ES-I3 (cell line): Measurements from ENCODE around the gene EIF2AK3.

Source experiments
- H3K36me3 ChIP-seq: 2 replicates; pipeline ENCODE4 v1.6.1; 2013; ENCODE audit warnings: mild to moderate bottlenecking, low read length, control low read depth, moderate library complexity; ENCODE audit not compliant: insufficient read depth
- H3K4me1 ChIP-seq: 2 replicates; pipeline ENCODE4 v1.6.1; 2013; ENCODE audit warnings: mild to moderate bottlenecking, control low read depth, low read length; ENCODE audit not compliant: insufficient read depth
- H3K9ac ChIP-seq: 2 replicates; pipeline ENCODE4 v1.6.1; 2013; ENCODE audit warnings: low read depth, mild to moderate bottlenecking, low read length, moderate library complexity
- H3K9me3 ChIP-seq: 2 replicates; pipeline ENCODE4 v1.6.1; 2013; ENCODE audit warnings: mild to moderate bottlenecking, low read length, moderate library complexity; ENCODE audit not compliant: control insufficient read depth, insufficient read depth

EIF2AK3 gene

DNA sequence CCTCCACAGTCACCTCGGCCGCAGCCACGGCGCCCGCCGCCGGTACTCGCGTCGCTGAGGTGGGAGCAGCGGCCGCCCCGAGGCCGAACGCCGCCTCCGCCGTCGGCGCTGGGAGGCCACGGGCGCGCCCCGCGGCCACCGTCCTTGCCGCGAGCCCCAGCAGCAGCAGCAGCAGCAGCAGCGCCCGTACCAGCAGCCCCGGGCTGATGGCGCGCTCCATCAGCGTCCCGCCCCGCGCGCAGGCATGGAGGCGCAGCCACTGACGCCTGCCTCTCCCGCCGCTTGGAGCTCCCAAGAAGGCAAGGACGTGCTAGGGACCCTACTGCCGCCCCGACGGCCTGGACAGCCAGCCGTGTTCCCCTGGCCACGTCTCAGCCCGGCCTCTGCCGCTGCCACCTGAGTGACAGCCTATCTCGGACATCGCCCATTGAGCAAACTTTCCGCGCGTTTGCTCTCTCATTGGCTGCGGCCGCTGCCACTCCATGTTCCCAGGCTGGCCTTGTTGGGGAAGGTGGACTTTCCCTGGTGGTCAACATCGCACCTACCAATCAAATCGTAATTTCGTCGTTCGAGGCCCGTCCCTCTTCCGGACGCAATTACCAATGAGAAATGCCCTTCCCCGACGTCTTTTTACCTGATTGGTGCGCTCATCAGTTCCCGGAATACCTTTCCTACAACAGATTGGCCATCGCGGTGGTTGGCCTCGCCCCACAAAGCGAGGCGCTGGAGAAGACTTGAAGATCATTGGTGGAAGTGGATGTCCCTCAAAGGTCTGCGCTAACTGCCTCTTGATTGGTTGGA is at the start of gene EIF2AK3:
Gene EIF2AK3, minus strand, starts transcription at position 410 of the 801 bp plus-strand sequence. Its CDS starts 190 bp downstream, at position 220.
- H3K9me3 ChIP-seq, result no peaks in the 10 kb centered on the region
- H3K36me3 ChIP-seq, result no peaks in the 10 kb centered on the region
- H3K4me1 ChIP-seq, result peaks cover 48% of the 10 kb centered on the region
- peak within 1 kb of the TSS; percentile 82 for H3K9ac ChIP-seq

DNA sequence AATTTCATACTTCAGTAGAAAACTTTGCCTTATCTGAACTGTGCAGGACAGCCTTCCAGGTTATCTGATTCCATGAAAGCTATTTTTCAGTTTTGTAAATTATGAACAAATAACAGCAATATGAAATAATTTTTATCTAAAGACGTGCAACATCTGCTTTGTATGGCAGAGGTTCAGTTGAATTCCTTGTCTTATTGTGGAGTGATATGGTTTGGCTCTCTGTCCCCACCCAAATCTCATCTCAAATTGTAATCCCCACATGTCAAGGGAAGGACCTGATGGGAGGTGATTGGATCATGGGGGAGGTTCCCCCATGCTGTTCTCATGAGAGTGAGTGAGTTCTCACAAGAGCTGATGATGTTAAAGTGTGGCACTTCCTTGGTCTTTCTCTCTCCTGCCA is 46.1 kb upstream of the EIF2AK3 start:
- Histone ChIP-seq H3K4me1 (no peaks in the 10 kb centered on the region), H3K9ac (no peak overlapping the region), H3K36me3 (no peaks in the 10 kb centered on the region), H3K9me3 (no peaks in the 10 kb centered on the region)

GRCh38 chr2:88671786-88672427 is 44.6 kb upstream of the EIF2AK3 start:
- Histone ChIP-seq H3K4me1 (peaks cover under 1% of the 10 kb centered on the region; the same call in 1 of the 2 replicates), H3K36me3 (no peaks in the 10 kb centered on the region), H3K9me3 (no peaks in the 10 kb centered on the region), H3K9ac (no peak overlapping the region)

DNA sequence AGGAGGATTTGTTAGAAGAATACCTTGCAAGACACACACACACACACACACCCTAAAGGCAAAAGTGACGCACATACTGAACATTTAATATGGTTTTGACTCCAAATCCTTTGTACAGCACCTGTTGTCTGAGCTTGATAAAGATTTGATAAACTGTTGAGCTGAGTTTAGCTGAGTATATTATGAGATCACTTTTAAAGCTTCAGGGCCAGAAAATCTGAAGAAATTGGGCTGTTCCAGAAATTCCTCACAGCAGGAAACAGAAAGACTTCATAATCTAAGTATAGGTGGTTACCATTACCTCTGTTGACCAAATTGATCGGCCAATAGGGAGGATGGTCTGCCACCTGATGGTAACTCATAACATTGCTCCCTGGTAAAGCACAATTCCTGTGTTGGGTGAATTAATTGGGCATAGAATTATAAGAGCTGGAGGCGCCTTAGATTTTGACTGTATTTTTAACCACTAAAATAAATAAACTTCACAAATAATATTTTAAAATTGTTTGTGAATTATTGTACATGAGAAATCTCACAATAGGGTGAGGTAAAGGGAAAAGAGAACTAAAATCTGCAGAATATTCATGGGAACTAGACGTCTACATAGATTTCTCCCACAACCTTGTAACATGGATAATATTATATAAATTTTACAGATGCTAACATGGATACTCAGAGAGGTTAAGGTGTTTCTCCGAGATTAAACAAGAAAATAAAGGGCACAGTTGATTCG is 42.4 kb upstream of the EIF2AK3 start:
- no peaks in the 10 kb centered on the region for H3K36me3 ChIP-seq
- H3K4me1 ChIP-seq, result peaks cover 7% of the 10 kb centered on the region; the same call in 1 of the 2 replicates
- H3K9me3 ChIP-seq, result no peaks in the 10 kb centered on the region
- H3K9ac ChIP-seq, result no peak overlapping the region

DNA sequence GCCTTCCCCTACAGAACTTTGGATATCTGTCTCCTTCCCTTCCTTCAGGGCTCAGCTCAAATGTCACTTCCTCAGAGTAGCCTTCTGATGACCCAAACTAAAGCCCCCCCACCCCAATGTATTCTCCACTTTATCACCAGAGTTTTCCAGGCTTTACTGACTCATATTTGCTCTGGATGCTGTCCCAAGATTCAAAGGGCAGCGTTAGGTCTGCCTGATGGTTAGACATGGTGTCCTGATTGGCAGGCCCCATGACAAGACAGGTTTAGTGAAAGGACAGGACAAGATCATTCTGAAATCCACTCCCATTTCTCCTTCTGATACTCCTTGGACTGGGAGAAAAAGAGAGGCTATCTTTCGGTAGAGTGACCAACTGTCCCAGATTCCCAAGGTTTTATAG is 41.6 kb upstream of the EIF2AK3 start:
- Histone ChIP-seq H3K36me3 (no peaks in the 10 kb centered on the region), H3K4me1 (peaks cover 7% of the 10 kb centered on the region; the same call in 1 of the 2 replicates), H3K9ac (no peak overlapping the region), H3K9me3 (0 out of 2 replicates have a peak, but pooled peaks cover 2% of the 10 kb centered on the region)

DNA sequence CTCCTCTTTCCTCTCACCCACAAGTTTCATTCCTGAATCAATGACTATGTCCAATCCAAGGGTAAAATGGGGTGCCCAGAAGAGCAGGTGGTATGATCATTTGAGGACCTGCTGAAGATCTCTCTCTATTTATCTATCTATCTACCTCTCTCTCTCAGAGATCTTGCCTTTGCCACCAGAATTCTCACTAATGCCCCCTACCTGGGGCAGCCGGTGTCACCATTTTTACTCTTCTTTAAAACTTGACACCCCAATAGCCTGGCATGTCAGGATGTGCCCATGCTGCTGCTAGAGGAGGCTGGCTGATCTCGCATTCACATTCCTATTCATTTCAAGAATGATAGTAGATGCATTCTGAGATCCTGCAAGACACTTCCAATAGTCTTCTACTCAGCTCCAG is 40.0 kb upstream of the EIF2AK3 start:
- Histone ChIP-seq H3K9me3 (0 out of 2 replicates have a peak, but pooled peaks cover 2% of the 10 kb centered on the region), H3K4me1 (peaks cover 7% of the 10 kb centered on the region; the same call in 1 of the 2 replicates), H3K36me3 (no peaks in the 10 kb centered on the region), H3K9ac (no peak overlapping the region)

GRCh38 chr2:88666576-88666975 is 39.3 kb upstream of the EIF2AK3 start:
- Histone ChIP-seq H3K4me1 (peaks cover 7% of the 10 kb centered on the region; the same call in 1 of the 2 replicates), H3K9ac (no peak overlapping the region), H3K9me3 (0 out of 2 replicates have a peak, but pooled peaks cover 2% of the 10 kb centered on the region), H3K36me3 (no peaks in the 10 kb centered on the region)

- Histone ChIP-seq H3K36me3 (0 out of 2 replicates have a peak, but pooled peaks cover 4% of the 10 kb centered on the region), H3K9me3 (0 out of 2 replicates have a peak, but pooled peaks cover 2% of the 10 kb centered on the region), H3K4me1 (peaks cover 29% of the 10 kb centered on the region), H3K9ac (no peak overlapping the region)
Measured at GRCh38 chr2:88660622-88661021, 33.4 kb upstream of the EIF2AK3 start.

- Histone ChIP-seq H3K9ac (peak overlapping the region; percentile 1; the same call in 1 of the 2 replicates), H3K36me3 (0 out of 2 replicates have a peak, but pooled peaks cover 4% of the 10 kb centered on the region), H3K4me1 (peaks cover 29% of the 10 kb centered on the region), H3K9me3 (0 out of 2 replicates have a peak, but pooled peaks cover 2% of the 10 kb centered on the region)
Measured at GRCh38 chr2:88659538-88659915, 32.3 kb upstream of the EIF2AK3 start.

DNA sequence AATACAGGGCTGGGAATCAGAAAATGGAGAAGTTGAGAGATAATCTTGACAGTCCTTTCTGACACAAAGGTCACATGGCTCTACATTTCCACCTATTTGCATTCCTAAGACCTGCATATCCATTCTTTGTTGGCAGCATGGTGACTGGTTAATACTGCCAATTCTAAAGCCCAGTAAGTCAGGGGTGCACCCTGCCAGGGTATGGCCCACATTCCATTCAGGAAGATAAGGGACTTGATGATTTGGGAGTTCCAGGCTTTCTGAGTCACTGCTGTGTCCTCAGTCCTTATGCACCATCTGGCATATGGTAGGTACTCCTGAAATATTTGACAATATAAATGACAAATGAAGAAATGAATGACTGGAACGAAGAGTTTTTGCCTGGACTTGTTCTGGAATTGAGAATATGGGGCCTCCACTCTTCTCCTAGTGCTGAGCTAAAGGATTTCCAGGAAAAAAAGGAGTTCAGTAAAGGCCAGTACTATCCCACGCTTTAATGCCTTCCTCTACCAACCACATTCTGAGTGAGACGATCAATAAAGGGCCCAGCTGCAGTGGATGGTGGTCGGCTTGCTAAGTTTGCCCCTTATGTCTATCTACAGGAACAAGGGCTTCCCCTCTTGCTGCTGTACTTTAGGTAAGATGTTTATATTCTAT is 31.7 kb upstream of the EIF2AK3 start:
- Histone ChIP-seq H3K9ac (0 out of 2 replicates have a peak overlapping the region, but pooled peaks have one; percentile 1), H3K4me1 (peaks cover 29% of the 10 kb centered on the region), H3K36me3 (0 out of 2 replicates have a peak, but pooled peaks cover 4% of the 10 kb centered on the region), H3K9me3 (0 out of 2 replicates have a peak, but pooled peaks cover under 1% of the 10 kb centered on the region)

- H3K36me3 ChIP-seq, result 0 out of 2 replicates have a peak, but pooled peaks cover 4% of the 10 kb centered on the region
- no peak overlapping the region for H3K9ac ChIP-seq
- H3K4me1 ChIP-seq, result peaks cover 29% of the 10 kb centered on the region
- no peaks in the 10 kb centered on the region for H3K9me3 ChIP-seq
Measured at GRCh38 chr2:88658326-88658725, 31.1 kb upstream of the EIF2AK3 start.

GRCh38 chr2:88657131-88657530 is 29.9 kb upstream of the EIF2AK3 start:
- H3K36me3 ChIP-seq, result 0 out of 2 replicates have a peak, but pooled peaks cover 4% of the 10 kb centered on the region
- H3K4me1 ChIP-seq, result peaks cover 29% of the 10 kb centered on the region
- no peaks in the 10 kb centered on the region for H3K9me3 ChIP-seq
- H3K9ac ChIP-seq, result no peak overlapping the region

- no peak overlapping the region for H3K9ac ChIP-seq
- 0 out of 2 replicates have a peak, but pooled peaks cover 4% of the 10 kb centered on the region for H3K36me3 ChIP-seq
- H3K4me1 ChIP-seq, result peaks cover 29% of the 10 kb centered on the region
Measured at GRCh38 chr2:88656690-88657089, 29.4 kb upstream of the EIF2AK3 start.

More at GRCh38 chr2:88656690-88657089, 29.4 kb upstream of the EIF2AK3 start:
- H3K9me3 ChIP-seq, result no peaks in the 10 kb centered on the region
